K562 (cell line): ENCODE results near the gene EZH1. TPM values are rescaled to one million over a fixed set of nuclear protein-coding genes. Genes with fewer than 3 reads are reported as not detected.

Source experiments
- ATAC-seq: fragments of 200-7000 bp; cut with Tn5 transposase; 3 replicates; pipeline ENCODE4 v1.9.1; 2020; ENCODE audit warnings: moderate library complexity
- BruUV-seq: library from RNA; stranded (reverse); fragments of 400-500 nt; replicated peaks from 2 replicates; lab custom pipeline; 2021; lab: Mats Ljungman, UMichigan
- CTCF ChIA-PET: fragments of 300-600 bp; formaldehyde crosslinking; extraction: SDS; loops from one replicate; lab custom pipeline; 2021; ENCODE audit warnings: low intra/inter-chr PET ratio; lab: Yijun Ruan, JAX
- POLR2A ChIA-PET: fragments of 300-600, 350-650 bp; sonication (Branson Sonifier 250); formaldehyde crosslinking; extraction: SDS; loops from one replicate; lab custom pipeline; 2021; ENCODE audit warnings: antibody characterized with exemption, inconsistent platforms; lab: Yijun Ruan, JAX
- DNase-seq, 4 experiments: peaks; one replicate each; pipeline versions ENCODE4 v3.0.0 to v3.0.0-alpha.2; 2011 to 2018; ENCODE audit warnings: low spot score in 3 of 4, mixed read lengths in 3 of 4; ENCODE audit errors: extremely low read depth in 1 of 4
- FAIRE-seq: peaks from 2 replicates; lab custom pipeline; 2011; peaks lifted over from hg19 to GRCh38; lab: Jason Lieb, UNC
- H2AFZ ChIP-seq: 2 replicates; pipeline ENCODE4 v1.6.0; 2011; ENCODE audit warnings: low read depth, low read length, control low read depth, inconsistent platforms
- H3K27ac ChIP-seq: fragments of 200-600 bp; 3 replicates; pipeline ENCODE4 v1.8.0; 2011; ENCODE audit warnings: low read depth, mild to moderate bottlenecking, control low read depth, inconsistent platforms, low read length, moderate library complexity, mixed read lengths; ENCODE audit errors: extremely low read depth
- H3K27me3 ChIP-seq, 2 experiments: fragments of 300-600 bp in 1 of 2; 2 replicates in 1 of 2; 3 replicates in 1 of 2; pipeline versions ENCODE4 v1.6.0 to v1.8.0; 2011; ENCODE audit warnings: inconsistent platforms in 2 of 2, low read length in 2 of 2, mild to moderate bottlenecking in 1 of 2, mixed read lengths in 1 of 2, moderate library complexity in 1 of 2; ENCODE audit not compliant: control insufficient read depth in 2 of 2, insufficient read depth in 2 of 2
- H3K36me3 ChIP-seq: fragments of 300-600 bp; 3 replicates; pipeline ENCODE4 v1.8.0; 2011; ENCODE audit warnings: mild to moderate bottlenecking, low read length, inconsistent platforms; ENCODE audit not compliant: control insufficient read depth, insufficient read depth
- H3K4me1 ChIP-seq, 2 experiments: fragments of 200-600 bp in 1 of 2; replicated peaks in 1 of 2; 2 replicates in 1 of 2; 3 replicates in 1 of 2; pipeline versions ENCODE4 v1.5.1 to v1.8.0; 2011; ENCODE audit warnings: inconsistent platforms in 2 of 2, low read length in 2 of 2, mild to moderate bottlenecking in 1 of 2, mixed read lengths in 1 of 2, moderate library complexity in 1 of 2; ENCODE audit not compliant: control insufficient read depth in 2 of 2, insufficient read depth in 2 of 2
- H3K4me2 ChIP-seq: 2 replicates; pipeline ENCODE4 v1.6.1; 2011; ENCODE audit warnings: low read length, control low read depth, inconsistent platforms, mixed read lengths; ENCODE audit not compliant: insufficient read depth
- H3K4me3 ChIP-seq: fragments of 200-600 bp; sonication (generic), shearing (Covaris generic); 2 replicates; pipeline ENCODE4 v1.5.1; 2016; ENCODE audit warnings: control low read depth, inconsistent platforms
- H3K79me2 ChIP-seq: fragments of 200-600 bp; 3 replicates; pipeline ENCODE4 v1.8.0; 2011; ENCODE audit warnings: low read length, inconsistent platforms; ENCODE audit not compliant: control insufficient read depth, insufficient read depth
- H3K9ac ChIP-seq, 2 experiments: 2 replicates each; pipeline versions ENCODE4 v1.6.0 to v1.6.1; 2011; ENCODE audit warnings: low read depth in 2 of 2, low read length in 2 of 2, control low read depth in 1 of 2, inconsistent platforms in 1 of 2, mild to moderate bottlenecking in 1 of 2, mixed read lengths in 1 of 2; ENCODE audit not compliant: insufficient read depth in 1 of 2
- H3K9me1 ChIP-seq: one replicate; pipeline ENCODE4 v1.6.0; 2011; ENCODE audit warnings: inconsistent platforms, mild to moderate bottlenecking, low read length, moderate library complexity; ENCODE audit not compliant: control insufficient read depth, insufficient read depth
- H3K9me3 ChIP-seq: replicated peaks from 2 replicates; pipeline ENCODE4 v1.5.1; 2011; ENCODE audit warnings: low read depth, low read length, inconsistent platforms; ENCODE audit not compliant: control insufficient read depth, insufficient read depth
- H4K20me1 ChIP-seq: replicated peaks from 2 replicates; pipeline ENCODE4 v1.6.1; 2011; ENCODE audit warnings: low read length, inconsistent platforms, mixed read lengths; ENCODE audit not compliant: control insufficient read depth, insufficient read depth
- ADNP ChIP-seq: fragments of 200-800 bp; sonication (Bioruptor generic); IDR thresholded peaks from 2 replicates; pipeline ENCODE4 v1.6.1; 2016; ENCODE audit warnings: missing genetic modification characterization, missing compliant biosample characterization
- CBFA2T3 ChIP-seq: fragments of 450-650 bp; IDR thresholded peaks from 2 replicates; pipeline ENCODE4 v1.6.1; 2017
- CEBPB ChIP-seq: fragments of 450-650 bp; IDR thresholded peaks from 2 replicates; pipeline ENCODE4 v1.6.1; 2016; ENCODE audit warnings: missing genetic modification characterization, missing compliant biosample characterization
- ILF3 ChIP-seq: fragments of 450-650 bp; IDR thresholded peaks from 2 replicates; pipeline ENCODE4 v1.6.1; 2018; ENCODE audit warnings: antibody characterized with exemption, mild to moderate bottlenecking, moderate library complexity, borderline replicate concordance
- RCOR1 ChIP-seq, 2 experiments: IDR thresholded peaks; 2 replicates each; pipeline ENCODE4 v1.6.1; 2012; ENCODE audit warnings: low read depth in 2 of 2, low read length in 2 of 2, borderline replicate concordance in 1 of 2, improper control_type of control experiment in 1 of 2
- ZFP36 ChIP-seq: fragments of 150-350 bp; IDR thresholded peaks from 2 replicates; pipeline ENCODE4 v1.6.1; 2018; ENCODE audit warnings: low read length, low read depth; ENCODE audit not compliant: partially characterized antibody
- ZFP91 ChIP-seq: sonication (generic); formaldehyde crosslinking; IDR thresholded peaks from 2 replicates; pipeline ENCODE4 v1.8.0; 2022; ENCODE audit warnings: mild to moderate bottlenecking, missing genetic modification reagents
- ZNF384 ChIP-seq: IDR thresholded peaks from 2 replicates; pipeline ENCODE4 v1.6.1; 2012; ENCODE audit warnings: low read depth, low read length, improper control_type of control experiment
- WGBS: fragments of 100-300 bp; shearing (Covaris generic); methylation state at CpG from one replicate; pipeline ENCODE4 v1.1.6; 2016; ENCODE audit warnings: low coverage, mixed read lengths; ENCODE audit not compliant: insufficient coverage; ENCODE audit errors: missing lambda C conversion rate; 5-methylcytosine and 5-hydroxymethylcytosine counted together
- in situ Hi-C: fragments of 300-500 bp; cut with MboI; formaldehyde crosslinking; loops from 4 replicates; pipeline ENCODE4 v1.15.0; 2018; ENCODE audit warnings: inconsistent platforms, mixed read lengths
- intact Hi-C: fragments of 100-400 bp; cut with micrococcal nuclease; formaldehyde crosslinking; loops from 2 replicates; pipeline ENCODE4 v1.14.2; 2022
- polyA plus RNA-seq, 8 experiments: library from polyadenylated mRNA; depleted of rRNA in 4 of 8; stranded (reverse) in 5 of 8; unstranded in 3 of 8; fragments of >200 nt; fragmentation: Nextera tagmentation in 2 of 8; fragmentation: Illumina TruSeq in 1 of 8; extraction: Ambion mirVana in 2 of 8; extraction: Trizol in 1 of 8; gene quantifications; 2 replicates each; pipeline versions ENCODE4 v1.2.1 to v1.2.3, GENCODE V29; 2011 to 2014; ENCODE audit warnings: inconsistent platforms in 1 of 8, missing spikeins in 1 of 8
- total RNA-seq, 7 experiments: library from RNA; depleted of rRNA in 6 of 7; stranded (reverse); fragments of >200 nt in 6 of 7; fragmentation: Illumina TruSeq in 2 of 7; extraction: Trizol in 2 of 7; gene quantifications; 2 replicates each; pipeline versions ENCODE4 v1.2.1 to v1.2.3, GENCODE V29; 2011 to 2021; ENCODE audit warnings: low replicate concordance in 1 of 7

The EZH1 gene
- total and polyA plus RNA-seq, 9 of the 15 experiments (the other 6 are each of a cell fraction or from before 2014, with no cell fraction given), result 8.6 to 40.8 (median 22.9) TPM

- H3K79me2 ChIP-seq, result no peaks in the 10 kb centered on the region
- WGBS, result 6% methylated on average over 7 of the region's 7 CpGs
- H3K4me3 ChIP-seq, result no peak overlapping the region
- H2AFZ ChIP-seq, result no peak overlapping the region
- POLR2A ChIA-PET, result interaction anchor here (1.4 kb wide), 1 partner anchor 15 kb away, joined by 3 read pairs; no protein-coding TSS in a partner anchor
- CTCF ChIA-PET, result no interaction called here
- peaks cover 0 to 5% of the 10 kb centered on the region in 2 experiments; a peak in 2 of 5 replicates for H3K27me3 ChIP-seq
- H4K20me1 ChIP-seq, result peaks cover 3% of the 10 kb centered on the region; the same call in 1 of the 2 replicates
- in situ Hi-C loops (no loop called here), intact Hi-C loops (no loop called here)
- H3K4me2 ChIP-seq, result no peak overlapping the region
- no peak overlapping the region for H3K9ac ChIP-seq
- no peaks in the 10 kb centered on the region for H3K9me3 ChIP-seq
- FAIRE-seq (no peak), ATAC-seq (peak; percentile 28; the same call in 2 of the 3 replicates), DNase-seq (peak in 1 of 4 experiments; percentile 55)
- TF ChIP-seq ADNP (tag) (peak; percentile 77), CBFA2T3 (0 out of 2 replicates have a peak, but pooled peaks have one; percentile 13), ZFP36 (peak; percentile 11), ZFP91 (no peak), ZNF384 (peak; percentile 71), ILF3 (no peak), CEBPB (tag) (peak; percentile 37; the same call in 1 of the 2 replicates), RCOR1 (IDR thresholded peaks at IDR 0.05; ENCODE audit: borderline replicate concordance in 1 of 2, low read depth in 2 of 2, low read length in 2 of 2) (peak in 1 of 2 experiments; percentile 32; a peak in 1 of 4 replicates)
- no TSS peak for BruUV-seq
- peaks cover 7 to 15% of the 10 kb centered on the region in 2 experiments; a peak in 4 of 5 replicates for H3K4me1 ChIP-seq
- no peaks in the 10 kb centered on the region for H3K36me3 ChIP-seq
- H3K27ac ChIP-seq, result no peak overlapping the region
- H3K9me1 ChIP-seq, result no peaks in the 10 kb centered on the region
These were observed 6.8 kb upstream of the EZH1 start for GRCh38 chr17:42751628-42752027.
